Upper lobe of left lung (tissue), 4 donors: ENCODE results near the gene METTL15.

ENCODE experiments used
- EP300 ChIP-seq, 4 donors: sonication (generic); formaldehyde crosslinking; IDR thresholded peaks; one replicate each; pipeline ENCODE4 v1.5.1; 2017; ENCODE audit warnings: antibody characterized with exemption in 4 of 4, control low read depth in 2 of 4
- POLR2A ChIP-seq, 4 donors: fragments of 450-650 bp; IDR thresholded peaks; one replicate each; pipeline ENCODE4 v1.5.1; 2016 to 2017; ENCODE audit warnings: antibody characterized with exemption in 4 of 4, mild to moderate bottlenecking in 2 of 4
- POLR2AphosphoS5 ChIP-seq, 2 donors: sonication (generic); formaldehyde crosslinking; IDR thresholded peaks; one replicate each; pipeline ENCODE4 v1.5.1; 2017; ENCODE audit warnings: antibody characterized with exemption in 2 of 2
- TF ChIP-seq, protein P1 (sequence below), 6 experiments: fragments of 450-650 bp in 4 of 6; fragments of 200-600 bp in 2 of 6; sonication (generic) in 2 of 6; IDR thresholded peaks; one replicate each; pipeline ENCODE4 v1.5.1; 2016 to 2019; ENCODE audit warnings: antibody characterized with exemption in 6 of 6

GRCh38 chr11:28132548-28132947 lies 24.4 kb downstream of the METTL15 start:
- TF ChIP-seq, protein P1, sequence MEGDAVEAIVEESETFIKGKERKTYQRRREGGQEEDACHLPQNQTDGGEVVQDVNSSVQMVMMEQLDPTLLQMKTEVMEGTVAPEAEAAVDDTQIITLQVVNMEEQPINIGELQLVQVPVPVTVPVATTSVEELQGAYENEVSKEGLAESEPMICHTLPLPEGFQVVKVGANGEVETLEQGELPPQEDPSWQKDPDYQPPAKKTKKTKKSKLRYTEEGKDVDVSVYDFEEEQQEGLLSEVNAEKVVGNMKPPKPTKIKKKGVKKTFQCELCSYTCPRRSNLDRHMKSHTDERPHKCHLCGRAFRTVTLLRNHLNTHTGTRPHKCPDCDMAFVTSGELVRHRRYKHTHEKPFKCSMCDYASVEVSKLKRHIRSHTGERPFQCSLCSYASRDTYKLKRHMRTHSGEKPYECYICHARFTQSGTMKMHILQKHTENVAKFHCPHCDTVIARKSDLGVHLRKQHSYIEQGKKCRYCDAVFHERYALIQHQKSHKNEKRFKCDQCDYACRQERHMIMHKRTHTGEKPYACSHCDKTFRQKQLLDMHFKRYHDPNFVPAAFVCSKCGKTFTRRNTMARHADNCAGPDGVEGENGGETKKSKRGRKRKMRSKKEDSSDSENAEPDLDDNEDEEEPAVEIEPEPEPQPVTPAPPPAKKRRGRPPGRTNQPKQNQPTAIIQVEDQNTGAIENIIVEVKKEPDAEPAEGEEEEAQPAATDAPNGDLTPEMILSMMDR (IDR thresholded peaks at IDR 0.05), result no peak
- TF ChIP-seq POLR2AphosphoS5 (IDR thresholded peaks at IDR 0.05) (no peak), EP300 (IDR thresholded peaks at IDR 0.05) (no peak), POLR2A (IDR thresholded peaks at IDR 0.05) (no peak)
